Urinary bladder (tissue), 4 donors: ENCODE data around the gene L3HYPDH. TPM values are rescaled to one million over a fixed set of nuclear protein-coding genes. Genes with fewer than 3 reads are reported as not detected.

ENCODE experiments used
- DNase-seq: peaks from one replicate; pipeline ENCODE4 v3.0.0-alpha.2; 2015; ENCODE audit errors: extremely low spot score
- H3K27ac ChIP-seq: one replicate; pipeline ENCODE4 v1.5.1; 2013; ENCODE audit warnings: low read depth, mild to moderate bottlenecking, moderate library complexity
- H3K36me3 ChIP-seq: one replicate; pipeline ENCODE4 v1.6.1; 2013; ENCODE audit warnings: mild to moderate bottlenecking, moderate library complexity; ENCODE audit not compliant: insufficient read depth
- H3K4me1 ChIP-seq: one replicate; pipeline ENCODE4 v1.6.1; 2013; ENCODE audit warnings: mild to moderate bottlenecking, moderate library complexity; ENCODE audit not compliant: insufficient read depth
- H3K4me3 ChIP-seq: one replicate; pipeline ENCODE4 v1.5.1; 2013; ENCODE audit warnings: low read depth, low read length
- WGBS: extraction: QIAGEN DNeasy Blood & Tissue Kit; methylation state at CpG from one replicate; pipeline ENCODE4 v1.1.7; 2013; 5-methylcytosine and 5-hydroxymethylcytosine counted together
- polyA plus RNA-seq: library from polyadenylated mRNA; stranded (reverse); fragments of 200-250 nt; gene quantifications from one replicate; pipeline ENCODE4 v1.2.3, GENCODE V29; 2013
- total RNA-seq: library from RNA; depleted of rRNA; stranded (reverse); fragments of >200 nt; gene quantifications from one replicate; pipeline ENCODE4 v1.2.3, GENCODE V29; 2014
- donor health status: healthy with polysubstance abuse.
- donor health status: healthy.

Gene L3HYPDH
- total and polyA plus RNA-seq, 2 donors = 17.4 to 58.3 TPM

- Histone ChIP-seq H3K36me3 (no peaks in the 10 kb centered on the region), H3K27ac (no peak overlapping the region), H3K4me3 (no peak overlapping the region), H3K4me1 (no peaks in the 10 kb centered on the region)
- DNase-seq = no peak
- 75% methylated on average over 1 of the region's 1 CpG for WGBS
Observed at GRCh38 chr14:59428581-59429012, 55.6 kb downstream of the L3HYPDH start.

GRCh38 chr14:59427653-59428580 lies 56.3 kb downstream of the L3HYPDH start:
- WGBS = 63% methylated on average over 13 of the region's 13 CpGs
- DNase-seq = no peak
- Histone ChIP-seq H3K36me3 (no peaks in the 10 kb centered on the region), H3K4me3 (no peak overlapping the region), H3K27ac (no peak overlapping the region), H3K4me1 (no peaks in the 10 kb centered on the region)

- H3K27ac ChIP-seq = no peak overlapping the region
- H3K4me1 ChIP-seq = no peaks in the 10 kb centered on the region
- WGBS = 55% methylated on average over 3 of the region's 3 CpGs
- no peaks in the 10 kb centered on the region for H3K36me3 ChIP-seq
- H3K4me3 ChIP-seq = no peak overlapping the region
- DNase-seq = no peak
Observed at GRCh38 chr14:59425322-59425935, 58.8 kb downstream of the L3HYPDH start.

- WGBS = 57% methylated on average over 4 of the region's 4 CpGs
- Histone ChIP-seq H3K4me1 (no peaks in the 10 kb centered on the region), H3K27ac (no peak overlapping the region), H3K36me3 (no peaks in the 10 kb centered on the region), H3K4me3 (no peak overlapping the region)
- DNase-seq = no peak
Observed at GRCh38 chr14:59424341-59425071, 59.7 kb downstream of the L3HYPDH start.

Other genes with a start within 250 kb of the L3HYPDH start
- 9.7 TPM for gene GPR135, start 19.0 kb downstream of the L3HYPDH start, total RNA-seq
- 3.1 TPM for gene GPR135, start 19.0 kb downstream of the L3HYPDH start, polyA plus RNA-seq
- gene JKAMP, start 109 bp upstream of the L3HYPDH start, total RNA-seq = 111 TPM
- gene JKAMP, start 109 bp upstream of the L3HYPDH start, polyA plus RNA-seq = 41.3 TPM
- gene CCDC175, start 92.4 kb upstream of the L3HYPDH start, total RNA-seq = 0.74 TPM
- gene CCDC175, start 92.4 kb upstream of the L3HYPDH start, polyA plus RNA-seq = not detected